GOT3 (cell line): ENCODE results near the gene RFTN2.
"Not testable (repeated sequence)": the region's sequence is repeated elsewhere in the genome, so short reads cannot be mapped to it uniquely, and the experiment has no call there.

Experiments
- DNase-seq: peaks from one replicate; lab custom pipeline; 2025; ENCODE audit warnings: mixed read lengths; lab: John Stamatoyannopoulos, UW

RFTN2 gene

DNA sequence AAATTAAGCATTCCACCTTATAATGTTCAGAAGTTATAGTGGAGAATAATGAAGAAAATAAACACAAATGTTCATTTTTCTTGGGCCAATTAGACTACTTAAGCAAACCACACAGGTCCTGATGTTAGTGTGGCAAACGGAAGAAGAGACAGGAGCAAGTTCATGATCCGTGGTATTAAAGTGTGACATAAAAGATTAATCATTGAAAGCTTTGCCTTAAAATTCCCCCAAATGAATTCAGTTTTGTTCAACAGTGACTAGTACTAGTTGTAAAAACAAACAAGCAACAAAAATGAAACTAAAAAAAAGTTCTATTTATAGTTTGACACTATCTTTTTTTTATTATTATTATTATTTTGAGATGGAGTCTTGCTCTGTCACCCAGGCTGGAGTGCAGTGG, 73.7 kb downstream of the RFTN2 start:
- no peak for DNase-seq

DNA sequence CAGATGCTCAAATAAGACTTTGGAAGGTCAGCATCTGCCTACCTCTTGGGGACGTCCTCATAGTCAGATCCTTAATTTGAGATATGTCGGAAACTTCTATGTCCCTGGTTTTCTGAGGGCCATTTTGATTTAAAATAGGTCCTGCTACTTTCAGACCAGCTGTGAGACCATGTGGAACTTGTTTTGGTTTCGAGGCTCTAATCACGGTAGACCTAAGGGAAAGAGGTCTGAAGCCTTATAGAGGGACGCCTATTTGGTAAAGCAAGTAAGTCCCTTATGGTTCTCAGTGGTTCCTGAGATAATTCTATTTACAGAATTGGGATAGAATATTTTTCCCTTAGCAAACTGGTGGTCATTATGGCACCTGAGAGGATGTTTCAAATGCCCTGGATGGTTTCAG, 75.1 kb downstream of the RFTN2 start:
- no peak for DNase-seq

- no peak for DNase-seq
Observed at GRCh38 chr2:197599285-197599965, 76.0 kb downstream of the RFTN2 start.

GRCh38 chr2:197598450-197598849, 76.9 kb downstream of the RFTN2 start:
- DNase-seq: no peak

DNA sequence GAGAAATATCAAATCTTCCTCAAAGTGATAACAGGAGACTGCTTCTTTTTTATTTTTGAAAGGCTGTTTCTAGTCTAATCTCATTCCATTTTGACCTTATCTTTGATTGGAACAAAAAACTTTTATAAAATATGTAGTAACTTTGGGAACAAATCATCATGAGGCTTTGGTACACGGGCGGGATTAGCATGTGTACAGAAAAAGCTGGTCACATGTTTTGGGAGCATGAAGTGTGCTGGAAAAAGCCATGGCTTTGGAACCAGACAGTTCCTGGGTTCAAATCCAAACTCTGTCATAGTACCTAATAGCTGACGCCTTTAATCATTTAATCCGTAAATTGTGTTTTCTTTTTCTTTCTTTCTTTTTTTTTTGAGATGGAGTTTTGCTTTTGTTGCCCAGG, 78.2 kb downstream of the RFTN2 start:
- DNase-seq: no peak

DNA sequence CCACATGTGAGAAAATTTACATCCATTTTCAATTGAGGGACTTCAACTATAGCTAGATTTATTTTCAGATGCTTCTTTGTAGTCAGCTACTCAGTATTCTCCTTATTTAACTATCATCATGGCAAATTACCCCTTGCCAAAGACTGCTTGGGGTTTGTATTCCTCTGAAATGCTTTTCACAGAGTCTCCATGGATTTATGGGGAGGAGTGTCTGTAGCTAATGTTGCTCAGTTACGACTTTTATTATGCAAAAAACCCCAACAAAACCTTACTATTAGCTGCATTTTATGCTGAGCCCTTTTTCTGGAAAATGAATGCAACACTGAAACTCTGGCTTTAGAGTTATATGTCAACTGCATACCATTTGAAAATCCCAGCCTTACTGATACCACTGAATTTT, 78.6 kb downstream of the RFTN2 start:
- no peak for DNase-seq

DNA sequence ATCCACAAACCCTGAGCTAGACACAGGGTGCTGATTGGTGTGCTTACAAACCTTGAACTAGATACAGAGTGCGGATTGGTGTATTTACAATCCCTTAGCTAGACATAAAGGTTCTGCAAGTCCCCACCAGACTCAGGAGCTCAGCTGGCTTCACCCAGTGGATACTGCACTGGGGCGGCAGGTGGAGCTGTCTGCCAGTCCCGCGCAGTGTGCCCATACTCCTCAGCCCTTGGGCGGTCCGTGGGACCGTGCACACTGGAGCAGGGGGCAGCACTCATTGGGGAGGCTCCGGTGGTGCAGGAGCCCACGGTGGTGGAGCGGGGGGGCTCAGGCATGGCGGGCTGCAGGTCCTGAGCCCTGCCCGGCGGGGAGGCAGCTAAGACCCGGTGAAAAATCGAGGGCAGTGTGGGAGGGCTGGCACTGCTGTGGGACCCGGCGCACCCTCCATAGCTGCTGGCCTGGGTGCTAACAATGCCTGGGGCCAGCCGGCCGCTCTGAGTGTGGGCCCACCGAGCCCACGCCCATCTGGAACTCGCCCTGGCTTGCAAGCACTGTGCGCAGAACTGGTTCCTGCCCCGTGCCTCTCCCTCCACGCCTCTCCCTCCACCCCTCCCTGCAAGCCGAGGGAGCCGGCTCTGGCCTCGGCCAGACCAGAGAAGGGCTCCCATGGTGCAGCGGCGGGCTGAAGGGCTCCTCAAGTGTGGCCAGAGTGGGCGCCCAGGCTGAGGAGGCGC, 83.9 kb downstream of the RFTN2 start:
- no peak for DNase-seq

- not testable (repeated sequence) for DNase-seq
Observed at GRCh38 chr2:197587255-197587654, 88.1 kb downstream of the RFTN2 start.

GRCh38 chr2:197580166-197580565, 95.2 kb downstream of the RFTN2 start:
- not testable (repeated sequence) for DNase-seq

GRCh38 chr2:197578294-197578693, 97.1 kb downstream of the RFTN2 start:
- not testable (repeated sequence) for DNase-seq

GRCh38 chr2:197577446-197577845, 97.9 kb downstream of the RFTN2 start:
- DNase-seq: no peak

- DNase-seq: no peak
Observed at GRCh38 chr2:197576631-197577030, 98.8 kb downstream of the RFTN2 start.

DNA sequence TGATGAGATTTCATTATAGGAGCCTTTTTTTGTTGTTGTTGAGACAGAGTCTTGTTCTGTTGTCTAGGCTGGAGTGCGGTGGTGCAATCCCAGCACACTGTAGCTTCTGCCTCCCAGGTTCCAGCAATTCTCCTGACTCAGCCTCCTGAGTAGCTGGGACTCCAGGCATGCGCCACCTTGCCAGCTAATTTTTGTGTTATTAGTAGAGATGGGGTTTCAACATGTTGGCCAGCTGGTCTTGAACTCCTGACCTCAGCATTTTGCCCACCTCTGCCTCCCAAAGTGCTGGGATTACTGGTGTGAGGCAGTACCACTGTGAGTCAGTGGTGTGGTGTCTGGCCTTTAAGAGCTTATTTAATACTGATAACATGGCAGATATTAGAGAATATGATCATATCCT, 99.4 kb downstream of the RFTN2 start:
- DNase-seq: no peak

DNA sequence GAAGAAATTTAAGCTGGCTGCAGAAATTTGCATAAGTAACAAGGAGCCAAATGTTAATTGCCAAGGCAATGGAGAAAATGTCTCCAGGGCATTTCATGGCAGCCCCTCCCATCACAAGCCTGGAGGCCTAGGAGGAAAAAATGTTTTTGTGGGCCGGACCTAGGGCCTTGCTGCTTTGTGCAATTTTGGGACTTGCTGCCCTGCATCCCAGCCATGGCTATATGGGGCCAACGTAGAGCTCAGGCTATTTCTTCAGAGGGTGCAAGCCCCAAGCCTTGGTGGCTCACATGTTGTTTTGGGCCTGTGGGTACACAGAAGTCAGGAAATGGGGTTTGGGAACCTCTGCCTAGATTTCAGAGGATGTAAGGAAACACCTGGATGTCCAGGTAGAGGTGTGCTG, 101.8 kb downstream of the RFTN2 start:
- no peak for DNase-seq

DNA sequence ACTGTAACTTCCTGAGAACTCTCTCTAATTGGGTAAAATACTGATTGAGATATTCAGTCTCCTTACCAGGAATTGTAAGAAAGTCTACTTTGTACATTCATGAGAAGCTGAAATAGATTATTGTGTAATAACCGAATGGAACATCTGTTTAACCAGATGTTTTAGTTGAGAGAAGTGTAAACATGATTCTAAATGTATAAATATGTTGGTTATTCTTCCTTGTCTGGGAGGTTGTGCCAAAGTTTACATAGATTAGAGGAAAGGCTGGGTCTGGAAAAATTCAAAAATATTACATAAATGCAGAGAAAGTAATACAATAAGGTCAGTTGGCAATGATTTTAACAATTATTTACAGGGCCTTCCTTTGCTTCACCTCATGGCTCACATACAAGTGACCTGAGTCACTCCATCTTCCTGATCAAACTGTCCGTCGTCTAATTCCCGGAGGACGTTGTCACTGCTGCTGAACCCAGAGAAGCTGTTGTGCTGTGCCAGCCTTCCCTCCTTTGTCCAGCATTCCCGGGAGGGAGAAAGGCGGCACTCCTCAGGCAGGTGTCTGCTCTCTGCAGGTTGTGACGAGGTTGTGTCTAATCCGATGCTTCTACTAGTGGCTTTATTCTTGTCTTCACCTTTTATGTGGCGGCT, 103.6 kb downstream of the RFTN2 start:
- no peak for DNase-seq

- no peak for DNase-seq
Observed at GRCh38 chr2:197560146-197560665, 115.2 kb downstream of the RFTN2 start.

- no peak for DNase-seq
Observed at GRCh38 chr2:197559681-197560080, 115.7 kb downstream of the RFTN2 start.

DNA sequence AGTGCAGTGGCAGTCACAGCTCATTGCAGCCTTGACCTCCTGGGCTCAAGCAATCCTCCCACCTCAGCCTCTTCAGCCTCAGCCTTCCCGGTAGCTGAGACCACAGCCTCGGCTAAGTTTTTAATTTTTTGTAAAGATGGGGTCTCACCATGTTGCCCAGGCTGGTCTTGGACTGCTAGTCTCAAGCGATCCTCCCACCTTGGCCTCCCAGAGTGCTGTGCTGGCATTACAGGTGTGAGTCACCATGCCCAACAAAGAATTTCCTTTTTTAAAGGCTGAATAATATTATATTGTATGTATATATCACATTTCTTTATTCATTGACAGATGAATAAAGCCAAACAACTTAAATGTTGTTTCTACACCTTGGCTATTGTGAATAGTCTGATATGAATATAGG, 117.0 kb downstream of the RFTN2 start:
- no peak for DNase-seq

- DNase-seq: no peak
Observed at GRCh38 chr2:197556456-197556855, 118.9 kb downstream of the RFTN2 start.

GRCh38 chr2:197555467-197555866, 119.9 kb downstream of the RFTN2 start:
- DNase-seq: no peak

DNA sequence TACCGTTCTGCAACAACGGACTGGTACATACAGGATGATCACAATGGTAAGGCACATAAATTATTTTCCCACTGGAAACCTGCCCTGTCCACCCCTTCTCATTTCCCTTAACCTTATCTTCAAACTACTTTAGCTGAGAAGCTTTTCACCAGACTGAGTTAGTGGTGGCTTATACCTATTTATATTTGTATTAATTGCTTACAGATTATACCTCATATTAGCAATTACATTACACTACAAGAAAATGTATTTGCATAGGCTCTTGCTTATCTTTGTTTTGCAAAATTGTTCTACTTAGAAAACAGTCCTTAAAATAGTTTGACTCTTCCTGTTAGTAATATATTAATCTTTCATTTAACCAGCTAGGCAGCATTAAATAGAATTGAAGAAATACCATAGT, 124.1 kb downstream of the RFTN2 start:
- DNase-seq: not testable (repeated sequence)

GRCh38 chr2:197548582-197548981, 126.8 kb downstream of the RFTN2 start:
- DNase-seq: no peak
